OCI-LY7 (cell line): ENCODE data around the gene COMMD8. TPM values are rescaled to one million over a fixed set of nuclear protein-coding genes. Genes with fewer than 3 reads are reported as not detected.

Experiments
- BruUV-seq: library from RNA; stranded (reverse); fragments of 400-500 nt; replicated peaks from 2 replicates; lab custom pipeline; 2021; lab: Mats Ljungman, UMichigan
- CTCF ChIA-PET: fragments of 300-600 bp; sonication (Branson Sonifier 250); formaldehyde crosslinking; loops from one replicate; lab custom pipeline; 2022; ENCODE audit warnings: antibody characterized with exemption; ENCODE audit not compliant: unreplicated experiment; lab: Charles Lee
- POLR2A ChIA-PET: fragments of 300-600 bp; sonication (Branson Sonifier 250); formaldehyde crosslinking; loops from one replicate; lab custom pipeline; 2022; ENCODE audit warnings: antibody characterized with exemption; lab: Charles Lee
- DNase-seq: peaks from one replicate; pipeline ENCODE4 v3.0.0-alpha.2; 2015; ENCODE audit warnings: low spot score
- H2AFZ ChIP-seq: fragments of 200-600 bp; sonication (generic), shearing (Covaris generic); 2 replicates; pipeline ENCODE4 v1.6.1; 2014; ENCODE audit warnings: mild to moderate bottlenecking, antibody characterized with exemption, low read length, moderate library complexity
- H3K27ac ChIP-seq: fragments of 200-600 bp; sonication (generic); 2 replicates; pipeline ENCODE4 v1.5.1; 2014; ENCODE audit warnings: mixed run types, low read depth, mild to moderate bottlenecking, moderate library complexity, low read length, inconsistent platforms; ENCODE audit not compliant: poor library complexity, severe bottlenecking
- H3K36me3 ChIP-seq: fragments of 200-600 bp; sonication (generic); 2 replicates; pipeline ENCODE4 v1.6.1; 2014; ENCODE audit warnings: mild to moderate bottlenecking, antibody characterized with exemption, low read length, moderate library complexity, mixed read lengths; ENCODE audit not compliant: insufficient read depth
- H3K4me1 ChIP-seq: fragments of 200-600 bp; sonication (generic); 2 replicates; pipeline ENCODE4 v1.5.1; 2014; ENCODE audit warnings: mild to moderate bottlenecking, low read length; ENCODE audit not compliant: insufficient read depth, poor library complexity, severe bottlenecking
- H3K4me2 ChIP-seq: fragments of 200-600 bp; sonication (generic); 2 replicates; pipeline ENCODE4 v1.6.1; 2014; ENCODE audit warnings: mild to moderate bottlenecking, low read length
- H3K4me3 ChIP-seq: fragments of 200-600 bp; sonication (generic); 2 replicates; pipeline ENCODE4 v1.5.1; 2014; ENCODE audit warnings: mild to moderate bottlenecking, low read depth, low read length; ENCODE audit not compliant: poor library complexity, severe bottlenecking
- H3K79me2 ChIP-seq: fragments of 200-600 bp; sonication (generic); 2 replicates; pipeline ENCODE4 v1.6.1; 2016; ENCODE audit warnings: low read depth, mild to moderate bottlenecking, low read length, moderate library complexity, mixed read lengths; ENCODE audit not compliant: insufficient read depth
- H3K9me2 ChIP-seq: fragments of 200-600 bp; sonication (generic); 2 replicates; pipeline ENCODE4 v1.6.1; 2016; ENCODE audit warnings: mild to moderate bottlenecking, low read length, mixed read lengths; ENCODE audit not compliant: insufficient read depth
- H3K9me3 ChIP-seq: fragments of 200-600 bp; sonication (generic); 2 replicates; pipeline ENCODE4 v1.6.1; 2014; ENCODE audit warnings: mild to moderate bottlenecking, mixed run types, low read length, mixed read lengths
- H4K20me1 ChIP-seq: fragments of 200-600 bp; sonication (generic); 2 replicates; pipeline ENCODE4 v1.6.1; 2014; ENCODE audit warnings: mild to moderate bottlenecking, antibody characterized with exemption, low read length, moderate library complexity, mixed read lengths; ENCODE audit not compliant: insufficient read depth
- CTCF ChIP-seq: fragments of 200-600 bp; sonication (generic); conservative IDR thresholded peaks from 2 replicates; pipeline ENCODE4 v1.5.1; 2014; ENCODE audit warnings: mild to moderate bottlenecking, antibody characterized with exemption, low read length, moderate library complexity, mixed read lengths
- EZH2phosphoT487 ChIP-seq: fragments of 200-600 bp; sonication (generic); IDR thresholded peaks from 2 replicates; pipeline ENCODE4 v1.6.1; 2018; ENCODE audit warnings: low read depth, borderline replicate concordance, mild to moderate bottlenecking, mixed run types, antibody characterized with exemption, low read length, moderate library complexity, mixed read lengths
- intact Hi-C: fragments of 100-400 bp; cut with micrococcal nuclease; formaldehyde crosslinking; loops from one replicate; pipeline ENCODE4 v1.10.0; 2022; ENCODE audit not compliant: unreplicated experiment
- total RNA-seq, 2 experiments: library from RNA; depleted of rRNA in 1 of 2; stranded (reverse); fragments of >200 nt in 1 of 2; shearing (Covaris generic) in 1 of 2; gene quantifications; 2 replicates each; pipeline ENCODE4 v1.2.3, GENCODE V29; 2014 to 2022

Gene COMMD8
- total RNA-seq, 2 experiments from 2014 or later = 25.8 to 38.7 TPM

- H3K9me2 ChIP-seq = no peaks in the 10 kb centered on the region
- H3K79me2 ChIP-seq = peaks cover 6% of the 10 kb centered on the region; the same call in 1 of the 2 replicates
- H3K9me3 ChIP-seq = peaks cover 7% of the 10 kb centered on the region; the same call in 1 of the 2 replicates
- peaks cover 35% of the 10 kb centered on the region for H3K4me1 ChIP-seq
- H3K4me3 ChIP-seq = peak overlapping the region; percentile 73
- BruUV-seq = TSS peak; percentile 71
- TF ChIP-seq CTCF = no peak
- TF ChIP-seq EZH2phosphoT487 = no peak
- no peak for DNase-seq
- CTCF ChIA-PET = interaction anchor here (0.5 to 0.8 kb wide), 2 partner anchors 17 to 79 kb away, joined by 3 read pairs; no protein-coding TSS in a partner anchor
- peak overlapping the region; percentile 72 for H3K4me2 ChIP-seq
- no peaks in the 10 kb centered on the region; the same call in 1 of the 2 replicates for H3K36me3 ChIP-seq
- POLR2A ChIA-PET = interaction anchor here (0.5 to 6.7 kb wide), 11 partner anchors 9 to 721 kb away, joined by 3 to 140 read pairs (median 5); partner anchors contain the start of gene COMMD8
- intact Hi-C loops = loop anchor here (5.0 to 10.0 kb wide), 3 partner anchors 362 to 861 kb away; partner anchors contain the start of gene SLAIN2
- H3K27ac ChIP-seq = peak overlapping the region; percentile 38
- H2AFZ ChIP-seq = peak overlapping the region; percentile 89
- no peaks in the 10 kb centered on the region for H4K20me1 ChIP-seq
These were observed 20.7 kb upstream of the COMMD8 start for GRCh38 chr4:47484168-47484567.

GRCh38 chr4:47483745-47484144 is 20.2 kb upstream of the COMMD8 start:
- no peaks in the 10 kb centered on the region; the same call in 1 of the 2 replicates for H3K36me3 ChIP-seq
- peak overlapping the region; percentile 72 for H3K4me2 ChIP-seq
- no TSS peak for BruUV-seq
- peaks cover 2% of the 10 kb centered on the region; the same call in 1 of the 2 replicates for H3K9me3 ChIP-seq
- TF ChIP-seq CTCF = peak; percentile 69
- no peak for TF ChIP-seq EZH2phosphoT487
- intact Hi-C loops = loop anchor here (5.0 to 10.0 kb wide), 3 partner anchors 361 to 861 kb away; partner anchors contain the start of gene SLAIN2
- peaks cover 35% of the 10 kb centered on the region for H3K4me1 ChIP-seq
- no peaks in the 10 kb centered on the region for H3K9me2 ChIP-seq
- POLR2A ChIA-PET = interaction anchor here (0.5 to 6.7 kb wide), 13 partner anchors 8 to 720 kb away, joined by 3 to 140 read pairs (median 5); partner anchors contain the start of gene COMMD8
- peaks cover 6% of the 10 kb centered on the region; the same call in 1 of the 2 replicates for H3K79me2 ChIP-seq
- H3K27ac ChIP-seq = peak overlapping the region; percentile 38
- H2AFZ ChIP-seq = peak overlapping the region; percentile 89
- H4K20me1 ChIP-seq = no peaks in the 10 kb centered on the region
- peak; percentile 44 for DNase-seq
- CTCF ChIA-PET = interaction anchor here (0.5 to 0.8 kb wide), 2 partner anchors 17 to 80 kb away, joined by 3 read pairs; no protein-coding TSS in a partner anchor
- peak overlapping the region; percentile 73 for H3K4me3 ChIP-seq
